ENCODE data around the gene MKKS. TPM values are rescaled to one million over a fixed set of nuclear protein-coding genes. Genes with fewer than 3 reads are reported as not detected.

MKKS gene
- total and polyA plus RNA-seq, 2 of the 13 experiments (the other 11 are each of a cell fraction or from before 2014, with no cell fraction given) = 26.7 to 34.5 TPM

DNA sequence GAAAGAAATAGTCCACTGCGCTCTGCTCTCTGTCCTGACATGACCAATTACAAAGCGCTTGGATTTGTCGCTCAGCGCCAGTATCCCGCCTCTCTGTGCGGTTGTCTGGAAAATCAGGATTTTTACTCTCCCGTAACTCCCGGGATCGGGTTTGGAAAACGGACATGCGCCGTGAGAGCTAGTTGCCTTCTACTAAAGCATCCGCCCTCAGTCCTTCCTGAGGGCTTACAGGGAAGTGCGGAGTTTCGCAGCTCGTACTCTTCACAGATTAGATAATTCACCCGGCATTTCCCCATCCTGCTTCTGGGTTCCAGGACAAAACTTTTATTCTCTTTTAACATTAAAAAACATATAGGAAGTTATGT lies 427 bp upstream of the MKKS start (continued):
- TF ChIP-seq ZNF577 (CRISPR knock-in tag; IDR thresholded peaks at IDR 0.05; ENCODE audit: borderline replicate concordance, low read depth) (0 out of 2 replicates have a peak, but pooled peaks have one; percentile 26), RAD51 (IDR thresholded peaks at IDR 0.05; ENCODE audit: borderline replicate concordance) (no peak), ZNF792 (CRISPR knock-in tag; IDR thresholded peaks at IDR 0.05) (peak; percentile 0; the same call in 1 of the 2 replicates), ERF (CRISPR knock-in tag; IDR thresholded peaks at IDR 0.05) (peak; percentile 34; the same call in 1 of the 2 replicates), ZNF20 (CRISPR knock-in tag; IDR thresholded peaks at IDR 0.05) (peak; percentile 91), DMAP1 (CRISPR knock-in tag; IDR thresholded peaks at IDR 0.05) (peak; percentile 0; the same call in 1 of the 2 replicates), ISL2 (CRISPR knock-in tag; IDR thresholded peaks at IDR 0.05) (peak; percentile 1; the same call in 1 of the 2 replicates), ZNF670 (CRISPR knock-in tag; IDR thresholded peaks at IDR 0.05; ENCODE audit: borderline replicate concordance) (0 out of 2 replicates have a peak, but pooled peaks have one; percentile 16)
- TF ChIP-seq, protein P1, sequence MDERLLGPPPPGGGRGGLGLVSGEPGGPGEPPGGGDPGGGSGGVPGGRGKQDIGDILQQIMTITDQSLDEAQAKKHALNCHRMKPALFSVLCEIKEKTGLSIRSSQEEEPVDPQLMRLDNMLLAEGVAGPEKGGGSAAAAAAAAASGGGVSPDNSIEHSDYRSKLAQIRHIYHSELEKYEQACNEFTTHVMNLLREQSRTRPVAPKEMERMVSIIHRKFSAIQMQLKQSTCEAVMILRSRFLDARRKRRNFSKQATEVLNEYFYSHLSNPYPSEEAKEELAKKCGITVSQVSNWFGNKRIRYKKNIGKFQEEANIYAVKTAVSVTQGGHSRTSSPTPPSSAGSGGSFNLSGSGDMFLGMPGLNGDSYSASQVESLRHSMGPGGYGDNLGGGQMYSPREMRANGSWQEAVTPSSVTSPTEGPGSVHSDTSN (CRISPR knock-in tag; IDR thresholded peaks at IDR 0.05) = peak; percentile 81
- TF ChIP-seq, protein P2, sequence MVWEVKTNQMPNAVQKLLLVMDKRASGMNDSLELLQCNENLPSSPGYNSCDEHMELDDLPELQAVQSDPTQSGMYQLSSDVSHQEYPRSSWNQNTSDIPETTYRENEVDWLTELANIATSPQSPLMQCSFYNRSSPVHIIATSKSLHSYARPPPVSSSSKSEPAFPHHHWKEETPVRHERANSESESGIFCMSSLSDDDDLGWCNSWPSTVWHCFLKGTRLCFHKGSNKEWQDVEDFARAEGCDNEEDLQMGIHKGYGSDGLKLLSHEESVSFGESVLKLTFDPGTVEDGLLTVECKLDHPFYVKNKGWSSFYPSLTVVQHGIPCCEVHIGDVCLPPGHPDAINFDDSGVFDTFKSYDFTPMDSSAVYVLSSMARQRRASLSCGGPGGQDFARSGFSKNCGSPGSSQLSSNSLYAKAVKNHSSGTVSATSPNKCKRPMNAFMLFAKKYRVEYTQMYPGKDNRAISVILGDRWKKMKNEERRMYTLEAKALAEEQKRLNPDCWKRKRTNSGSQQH (CRISPR knock-in tag; IDR thresholded peaks at IDR 0.05; ENCODE audit: low read depth) = no peak; the same call in 1 of the 2 replicates

DNA sequence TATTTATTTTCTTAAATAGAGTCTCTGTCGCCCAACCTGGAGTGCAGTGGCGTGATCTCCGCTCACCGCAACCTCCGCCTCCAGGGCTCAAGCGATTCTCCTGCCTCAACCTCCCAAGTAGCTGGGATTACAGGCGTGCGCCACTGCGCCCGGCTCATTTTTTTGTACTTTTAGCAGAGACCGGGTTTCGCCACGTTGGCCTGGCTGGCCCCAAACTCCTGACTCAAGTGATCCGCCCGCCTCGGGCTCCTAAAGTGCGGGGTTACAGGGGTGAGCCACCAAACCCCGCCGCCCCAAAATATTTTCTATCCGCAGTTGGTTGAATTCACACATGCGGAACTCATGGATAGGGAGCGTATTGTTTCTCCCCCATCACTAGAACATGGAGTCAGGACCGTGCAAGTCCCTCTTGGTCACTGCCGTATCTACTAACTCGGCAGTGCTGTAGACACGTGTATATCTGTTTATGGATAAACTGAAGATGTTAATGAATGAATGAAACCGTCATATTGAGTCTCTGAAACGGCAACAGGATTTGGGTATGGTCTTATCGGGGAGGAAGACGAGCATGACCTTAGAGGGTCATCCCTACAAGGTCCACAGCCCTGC lies 904 bp downstream of the MKKS start:
- ATAC-seq = peak; percentile 6
- Histone ChIP-seq H4K20me1 (ENCODE audit: insufficient read depth, low read length) (peaks cover 9% of the 10 kb centered on the region), H3K4me3 (replicated peaks in 1 of 3; ENCODE audit: insufficient read depth in 1 of 3, low read depth in 2 of 3, low read length in 3 of 3) (peak overlapping the region; percentile 80 to 91 (median 90)), H3K4me1 (ENCODE audit: insufficient read depth, low read length) (peaks cover 71% of the 10 kb centered on the region), H2AFZ (ENCODE audit: low read length) (no peak overlapping the region), H3K27me3 (ENCODE audit: control insufficient read depth in 1 of 2, insufficient read depth in 2 of 2, low read length in 2 of 2) (no peaks in the 10 kb centered on the region; a peak in 1 of 5 replicates), H3K27ac (ENCODE audit: extremely low read length, insufficient read depth, low read length) (peak overlapping the region; percentile 85), H3K4me2 (ENCODE audit: low read depth, low read length) (peak overlapping the region; percentile 80), H3K9ac (ENCODE audit: insufficient read depth, low read depth, low read length) (peak overlapping the region; percentile 92), H3K79me2 (ENCODE audit: insufficient read depth, low read length) (peaks cover 77% of the 10 kb centered on the region), H3K36me3 (replicated peaks in 1 of 2; ENCODE audit: control insufficient read depth in 1 of 2, insufficient read depth in 2 of 2, low read length in 2 of 2) (peaks cover 0 to 3% of the 10 kb centered on the region in 2 experiments; a peak in 1 of 5 replicates), H3K9me3 (ENCODE audit: low read length) (no peaks in the 10 kb centered on the region)
- peak; percentile 44 for DNase-seq (ENCODE audit: low spot score)
- FAIRE-seq = no peak
- ChIA-PET CTCF (ENCODE audit: low intra/inter-chr PET ratio, low total read pairs) (no interaction called here), POLR2A (interaction anchor here (0.6 to 2.8 kb wide), 23 partner anchors 8 to 398 kb away, joined by 3 to 46 read pairs (median 10); partner anchors contain the start of genes ANKEF1 and JAG1)
- in situ Hi-C loops (cut with HindIII; ENCODE audit: extremely low pct_ligation_motif_present, low pct_unique_long_range_greater_than_20kb) (loop anchor here (5.0 to 25.0 kb wide), 3 partner anchors 109 to 1104 kb away; no protein-coding TSS in a partner anchor), intact Hi-C loops (cut with micrococcal nuclease; ENCODE audit: unreplicated experiment) (loop anchor here (10.0 kb wide), 2 partner anchors 202 to 842 kb away; no protein-coding TSS in a partner anchor)
- 40% methylated on average over 30 of the region's 30 CpGs for WGBS (ENCODE audit: low lambda C conversion rate)
- no TSS peak for BruUV-seq (replicated peaks)
- TF ChIP-seq EED (CRISPR knock-in tag; IDR thresholded peaks at IDR 0.05) (no peak), RCOR2 (CRISPR knock-in tag; IDR thresholded peaks at IDR 0.05) (no peak), NKX3-1 (CRISPR knock-in tag; IDR thresholded peaks at IDR 0.05) (no peak), HOXA5 (CRISPR knock-in tag; IDR thresholded peaks at IDR 0.05) (no peak), MXD4 (CRISPR knock-in tag; IDR thresholded peaks at IDR 0.05) (no peak; the same call in 1 of the 2 replicates), FOXC1 (CRISPR knock-in tag; IDR thresholded peaks at IDR 0.05; ENCODE audit: borderline replicate concordance) (no peak), MEIS2 (CRISPR knock-in tag; IDR thresholded peaks at IDR 0.05) (no peak), EP300 (IDR thresholded peaks at IDR 0.05; ENCODE audit: low read depth in 2 of 2, low read length in 2 of 2) (no peak), EP300 (CRISPR knock-in tag; IDR thresholded peaks at IDR 0.05; ENCODE audit: borderline replicate concordance) (no peak), ZNF572 (CRISPR knock-in tag; IDR thresholded peaks at IDR 0.05) (no peak)
- TF ChIP-seq, protein P3, sequence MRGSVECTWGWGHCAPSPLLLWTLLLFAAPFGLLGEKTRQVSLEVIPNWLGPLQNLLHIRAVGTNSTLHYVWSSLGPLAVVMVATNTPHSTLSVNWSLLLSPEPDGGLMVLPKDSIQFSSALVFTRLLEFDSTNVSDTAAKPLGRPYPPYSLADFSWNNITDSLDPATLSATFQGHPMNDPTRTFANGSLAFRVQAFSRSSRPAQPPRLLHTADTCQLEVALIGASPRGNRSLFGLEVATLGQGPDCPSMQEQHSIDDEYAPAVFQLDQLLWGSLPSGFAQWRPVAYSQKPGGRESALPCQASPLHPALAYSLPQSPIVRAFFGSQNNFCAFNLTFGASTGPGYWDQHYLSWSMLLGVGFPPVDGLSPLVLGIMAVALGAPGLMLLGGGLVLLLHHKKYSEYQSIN (CRISPR knock-in tag; IDR thresholded peaks at IDR 0.05; ENCODE audit: borderline replicate concordance) = no peak

All from HepG2 (cell line).